GM10248 (cell line): ENCODE measurements around the gene DNAH1.

Experiments used
- CTCF ChIA-PET: fragments of 300-600 bp; sonication (Branson Sonifier 250); formaldehyde crosslinking; extraction: SDS; loops from one replicate; lab custom pipeline; 2021; ENCODE audit warnings: antibody characterized with exemption; lab: Yijun Ruan, JAX
- POLR2A ChIA-PET: fragments of 350-650 bp; sonication (Branson Sonifier 250); formaldehyde crosslinking; extraction: SDS; loops from one replicate; lab custom pipeline; 2020; ENCODE audit warnings: antibody characterized with exemption; lab: Yijun Ruan, JAX
- DNase-seq: peaks from one replicate; pipeline ENCODE4 v3.0.0; 2012; ENCODE audit errors: extremely low spot score
- TF ChIP-seq, protein P1 (sequence below): IDR thresholded peaks from 2 replicates; pipeline ENCODE4 v1.5.1; 2012; ENCODE audit warnings: mild to moderate bottlenecking, low read depth; ENCODE audit errors: extremely low read depth, missing control alignments, control extremely low read depth

DNAH1 gene

DNA sequence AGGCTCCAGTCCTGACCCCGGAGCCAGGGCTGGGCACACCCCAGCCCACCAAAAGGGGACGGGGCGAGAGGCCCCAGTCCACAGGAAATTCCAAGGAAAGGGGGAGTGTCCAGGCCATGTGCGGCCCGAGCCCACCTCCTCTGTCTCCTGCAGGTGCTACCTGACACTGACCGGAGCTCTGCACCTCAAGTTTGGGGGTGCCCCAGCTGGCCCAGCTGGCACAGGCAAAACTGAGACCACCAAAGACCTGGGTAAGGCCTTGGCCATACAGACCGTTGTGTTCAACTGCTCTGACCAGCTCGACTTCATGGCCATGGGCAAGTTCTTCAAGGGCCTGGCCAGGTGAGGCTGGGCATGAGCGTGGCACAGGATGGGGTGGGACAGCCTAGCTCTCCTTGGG, 44.9 kb downstream of the DNAH1 start:
- TF ChIP-seq, protein P1, sequence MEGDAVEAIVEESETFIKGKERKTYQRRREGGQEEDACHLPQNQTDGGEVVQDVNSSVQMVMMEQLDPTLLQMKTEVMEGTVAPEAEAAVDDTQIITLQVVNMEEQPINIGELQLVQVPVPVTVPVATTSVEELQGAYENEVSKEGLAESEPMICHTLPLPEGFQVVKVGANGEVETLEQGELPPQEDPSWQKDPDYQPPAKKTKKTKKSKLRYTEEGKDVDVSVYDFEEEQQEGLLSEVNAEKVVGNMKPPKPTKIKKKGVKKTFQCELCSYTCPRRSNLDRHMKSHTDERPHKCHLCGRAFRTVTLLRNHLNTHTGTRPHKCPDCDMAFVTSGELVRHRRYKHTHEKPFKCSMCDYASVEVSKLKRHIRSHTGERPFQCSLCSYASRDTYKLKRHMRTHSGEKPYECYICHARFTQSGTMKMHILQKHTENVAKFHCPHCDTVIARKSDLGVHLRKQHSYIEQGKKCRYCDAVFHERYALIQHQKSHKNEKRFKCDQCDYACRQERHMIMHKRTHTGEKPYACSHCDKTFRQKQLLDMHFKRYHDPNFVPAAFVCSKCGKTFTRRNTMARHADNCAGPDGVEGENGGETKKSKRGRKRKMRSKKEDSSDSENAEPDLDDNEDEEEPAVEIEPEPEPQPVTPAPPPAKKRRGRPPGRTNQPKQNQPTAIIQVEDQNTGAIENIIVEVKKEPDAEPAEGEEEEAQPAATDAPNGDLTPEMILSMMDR: no peak
- DNase-seq: no peak
- POLR2A ChIA-PET: no interaction called here
- CTCF ChIA-PET: interaction anchor here (0.9 to 4.0 kb wide), 5 partner anchors 10 to 141 kb away, joined by 3 to 13 read pairs (median 6); no protein-coding TSS in a partner anchor

DNA sequence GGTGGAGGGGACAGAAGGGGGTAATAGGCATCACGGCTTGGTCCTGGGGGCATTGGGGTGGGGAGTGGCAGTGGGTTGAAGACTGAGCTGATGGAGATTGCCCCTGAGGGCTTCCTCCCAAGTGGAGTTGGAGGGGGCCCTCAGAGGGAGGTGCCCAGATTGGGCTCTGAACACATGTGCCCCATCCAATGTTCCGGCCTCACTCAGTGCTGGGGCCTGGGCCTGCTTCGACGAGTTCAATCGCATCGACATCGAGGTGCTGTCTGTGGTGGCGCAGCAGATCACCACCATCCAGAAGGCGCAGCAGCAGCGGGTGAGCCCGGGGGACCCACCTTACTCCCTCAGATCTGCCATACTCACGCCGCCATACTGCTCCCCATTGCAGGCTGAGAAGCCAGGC, 45.3 kb downstream of the DNAH1 start:
- ChIA-PET POLR2A (no interaction called here), CTCF (interaction anchor here (2.5 to 4.0 kb wide), 3 partner anchors 11 to 141 kb away, joined by 6 to 13 read pairs (median 12); no protein-coding TSS in a partner anchor)
- DNase-seq: no peak
- TF ChIP-seq, protein P1: no peak

DNA sequence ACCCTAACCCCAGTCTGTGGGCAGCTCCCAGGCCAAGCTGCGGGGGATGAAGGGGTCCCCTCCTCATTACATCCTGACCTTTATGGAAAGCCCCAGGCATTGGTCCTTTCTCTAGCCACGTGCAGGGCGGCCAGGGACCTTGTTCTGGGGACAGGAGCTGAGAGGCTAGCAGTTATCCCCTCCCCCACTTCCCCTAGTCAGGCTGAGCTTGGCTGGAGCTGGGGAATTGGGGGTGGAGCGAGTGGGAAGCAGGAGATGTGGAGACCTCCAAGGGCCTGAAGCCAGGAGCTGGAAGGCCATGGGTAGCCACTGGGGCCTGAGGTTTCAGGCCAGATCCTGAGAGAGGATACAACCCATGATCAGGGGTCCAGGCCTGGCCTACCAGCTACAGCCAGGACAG, 45.8 kb downstream of the DNAH1 start:
- POLR2A ChIA-PET: no interaction called here
- TF ChIP-seq, protein P1: no peak
- DNase-seq: no peak
- CTCF ChIA-PET: interaction anchor here (1.2 to 4.0 kb wide), 5 partner anchors 9 to 142 kb away, joined by 3 to 13 read pairs (median 6); no protein-coding TSS in a partner anchor

DNA sequence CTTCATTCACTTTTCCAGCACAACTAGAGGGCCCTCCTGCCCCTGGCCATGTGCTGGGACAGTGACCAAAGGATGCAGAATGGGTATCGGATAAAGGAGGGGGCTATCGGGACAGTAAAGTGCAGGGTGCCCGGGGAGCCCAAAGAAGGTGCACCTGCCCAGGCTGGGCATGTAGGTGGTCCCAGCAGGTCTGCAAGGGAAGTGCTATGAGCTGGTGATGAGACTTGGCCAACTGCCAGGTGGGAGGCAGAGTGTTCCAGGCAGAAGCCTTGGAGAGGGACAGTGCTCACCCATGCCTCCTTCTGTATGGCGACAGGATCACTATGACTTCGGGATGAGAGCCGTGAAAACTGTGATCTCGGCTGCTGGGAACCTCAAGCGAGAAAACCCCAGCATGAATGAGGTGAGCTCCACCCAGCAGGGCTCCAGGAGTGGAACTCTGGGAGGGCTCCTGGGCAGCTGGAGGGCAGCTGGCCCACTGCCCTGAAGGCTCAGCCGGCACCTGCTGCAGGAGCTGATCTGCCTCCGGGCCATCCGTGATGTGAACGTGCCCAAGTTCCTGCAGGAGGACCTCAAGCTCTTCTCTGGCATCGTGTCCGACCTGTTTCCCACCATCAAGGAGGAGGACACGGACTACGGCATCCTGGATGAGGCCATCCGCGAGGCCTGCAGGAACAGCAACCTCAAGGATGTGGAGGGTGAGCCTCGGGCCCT, 48.4 kb downstream of the DNAH1 start:
- POLR2A ChIA-PET: no interaction called here
- TF ChIP-seq, protein P1: no peak
- no peak for DNase-seq
- CTCF ChIA-PET: interaction anchor here (1.0 to 4.0 kb wide), 6 partner anchors 11 to 144 kb away, joined by 3 to 12 read pairs (median 6); no protein-coding TSS in a partner anchor

DNA sequence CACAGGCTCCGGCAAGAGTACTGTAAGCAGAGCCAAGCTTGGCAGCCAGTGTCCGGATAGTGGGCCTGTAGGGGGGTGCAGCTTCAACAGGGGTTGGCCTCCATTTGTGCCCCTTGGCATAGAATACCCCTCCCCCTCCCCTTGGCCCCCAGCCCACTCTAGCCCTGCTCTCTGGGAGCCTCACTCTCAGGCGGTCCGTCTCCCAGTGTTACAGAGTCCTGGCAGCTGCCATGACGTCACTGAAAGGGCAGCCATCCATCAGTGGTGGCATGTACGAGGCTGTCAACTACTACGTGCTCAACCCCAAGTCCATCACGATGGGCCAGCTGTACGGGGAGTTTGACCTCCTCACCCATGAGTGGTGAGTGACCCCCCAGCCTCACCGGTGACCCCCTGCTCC, 50.4 kb downstream of the DNAH1 start:
- DNase-seq: no peak
- POLR2A ChIA-PET: no interaction called here
- CTCF ChIA-PET: interaction anchor here (1.4 to 2.9 kb wide), 3 partner anchors 9 to 27 kb away, joined by 4 to 12 read pairs (median 6); no protein-coding TSS in a partner anchor
- TF ChIP-seq, protein P1: no peak

DNA sequence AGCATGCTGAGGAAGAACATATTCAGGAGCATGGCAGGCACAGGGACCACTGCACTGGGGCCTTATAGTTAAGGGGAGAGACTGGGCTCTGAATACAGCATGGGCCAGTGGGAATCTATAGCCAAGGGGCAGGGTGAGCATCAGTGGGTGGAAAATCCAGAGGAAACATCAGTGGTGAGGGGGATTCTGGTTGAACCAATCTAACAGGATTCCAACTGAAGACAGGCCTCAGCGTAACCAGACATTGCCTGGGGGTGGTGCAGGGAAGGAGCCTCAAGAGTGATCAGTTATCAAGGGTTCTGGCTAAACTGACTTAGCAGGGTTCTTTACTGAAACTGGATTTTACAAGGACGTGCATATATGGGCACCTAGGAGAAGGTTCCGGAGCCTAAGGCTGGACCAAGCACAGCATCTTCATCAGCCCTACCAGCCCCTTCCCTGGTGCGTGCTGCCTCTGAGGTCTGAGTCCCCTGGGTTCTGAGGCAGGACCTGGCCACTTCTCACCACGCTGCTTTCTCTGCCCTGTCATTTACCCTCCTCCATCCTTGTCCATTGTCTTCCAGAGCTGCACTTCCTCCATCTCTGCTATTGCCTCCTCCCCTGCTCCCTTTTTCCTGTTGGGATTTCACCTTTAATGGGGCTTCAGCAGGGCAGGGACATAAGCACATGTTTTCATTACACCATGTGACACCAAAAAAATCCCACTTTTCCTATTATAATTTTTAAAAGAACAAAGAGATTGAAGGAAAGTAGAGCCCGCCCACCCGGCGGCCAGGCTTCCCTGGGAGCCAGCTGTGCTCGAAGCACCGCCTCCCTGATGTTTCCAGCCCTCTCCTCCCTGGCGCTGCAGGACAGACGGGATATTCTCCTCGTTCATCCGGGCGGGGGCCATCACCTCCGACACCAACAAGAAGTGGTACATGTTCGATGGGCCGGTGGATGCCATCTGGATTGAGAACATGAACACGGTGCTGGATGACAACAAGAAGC, 52.1 kb downstream of the DNAH1 start:
- no peak for DNase-seq
- CTCF ChIA-PET: interaction anchor here (1.5 kb wide), 1 partner anchor 17 kb away, joined by 3 read pairs; no protein-coding TSS in a partner anchor
- TF ChIP-seq, protein P1: no peak
- POLR2A ChIA-PET: no interaction called here
